Stimulated activated CD8-positive, alpha-beta memory T cell treated with anti-CD3 and anti-CD28 coated beads, Interleukin-4, amount 100 ng/mL, for 24 hours (primary cell): ENCODE data around the gene WNK2.

Source experiments
- DNase-seq: peaks from one replicate; pipeline ENCODE4 v3.0.0-alpha.2; 2020; ENCODE audit warnings: low read depth

Gene WNK2

DNA sequence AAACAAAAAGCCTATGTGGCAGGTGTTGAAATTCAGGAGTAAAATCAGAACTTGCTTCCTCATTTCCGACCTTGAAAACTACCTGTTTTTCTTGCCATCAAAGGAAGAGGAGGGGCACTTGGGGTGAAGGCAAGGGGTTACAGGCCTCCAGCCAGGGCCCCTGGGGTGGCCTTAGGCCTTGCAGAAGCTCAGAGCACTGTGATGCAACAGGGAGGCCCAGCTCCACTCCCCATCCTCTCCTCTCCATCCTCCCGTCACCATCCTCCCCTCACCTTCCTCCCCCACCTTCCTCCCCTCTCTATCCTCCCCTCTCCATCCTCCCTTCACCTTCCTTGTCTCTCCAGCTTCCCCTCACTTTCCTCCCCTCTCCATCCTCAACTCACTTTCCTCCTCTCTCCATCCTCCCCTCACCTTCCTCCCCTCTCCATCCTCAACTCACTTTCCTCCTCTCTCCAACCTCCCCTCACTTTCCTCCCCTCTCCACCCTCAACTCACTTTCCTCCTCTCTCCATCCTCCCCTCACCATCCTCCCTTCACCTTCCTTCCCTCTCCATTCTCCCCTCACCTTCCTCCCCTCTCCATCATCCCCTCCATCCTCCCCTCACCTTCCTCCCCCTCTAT lies 111.6 kb downstream of the WNK2 start:
- no peak for DNase-seq

GRCh38 chr9:93296889-93297480 lies 113.0 kb downstream of the WNK2 start:
- DNase-seq = no peak

GRCh38 chr9:93297659-93298497 lies 113.9 kb downstream of the WNK2 start:
- no peak for DNase-seq

- no peak for DNase-seq
Observed at GRCh38 chr9:93298498-93299417, 114.8 kb downstream of the WNK2 start.

- DNase-seq = no peak
Observed at GRCh38 chr9:93299418-93300174, 115.7 kb downstream of the WNK2 start.

DNA sequence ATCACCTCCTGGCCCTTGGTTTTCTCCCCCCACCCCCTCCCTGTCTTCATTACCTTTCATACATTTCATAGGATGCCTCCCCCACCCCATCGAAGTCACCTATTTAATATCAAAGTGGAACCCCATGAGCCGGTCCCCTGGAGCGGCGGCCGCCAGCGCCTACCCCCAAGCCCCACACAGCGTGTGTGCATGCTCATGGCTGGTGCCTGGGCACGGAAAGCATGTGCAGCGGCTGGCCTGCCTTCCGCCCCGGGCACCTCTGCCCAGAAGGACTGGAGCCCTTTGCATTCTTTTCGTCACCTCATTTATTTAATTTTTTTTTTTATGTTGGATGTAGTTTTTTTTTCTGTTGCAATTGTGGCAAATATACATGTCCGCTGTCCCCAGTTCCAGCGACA lies 116.2 kb downstream of the WNK2 start:
- DNase-seq = no peak

DNA sequence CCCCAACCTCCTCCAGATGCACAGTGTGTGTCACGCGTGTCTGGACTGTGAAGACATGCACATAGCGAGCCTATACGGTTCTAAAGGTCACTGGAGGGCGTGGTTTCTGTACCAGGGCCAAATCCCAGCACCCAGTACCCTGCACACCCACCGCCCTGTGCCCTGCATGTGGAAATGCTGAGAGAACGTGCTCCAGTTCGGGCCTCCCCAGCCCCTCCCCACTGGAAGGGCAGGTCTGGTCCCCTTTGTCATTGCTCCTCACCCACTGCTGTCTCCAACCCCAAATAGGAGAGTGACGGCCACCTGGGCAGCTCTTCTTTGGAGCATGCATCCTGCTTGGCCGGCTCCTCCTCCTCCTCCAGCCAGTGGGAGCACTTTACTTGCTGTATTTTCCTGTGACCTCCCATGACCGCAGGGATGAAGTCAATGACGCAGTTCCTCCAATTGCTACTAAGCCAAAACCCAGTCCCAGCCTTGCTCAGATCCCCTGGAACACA lies 116.7 kb downstream of the WNK2 start:
- DNase-seq = no peak

DNA sequence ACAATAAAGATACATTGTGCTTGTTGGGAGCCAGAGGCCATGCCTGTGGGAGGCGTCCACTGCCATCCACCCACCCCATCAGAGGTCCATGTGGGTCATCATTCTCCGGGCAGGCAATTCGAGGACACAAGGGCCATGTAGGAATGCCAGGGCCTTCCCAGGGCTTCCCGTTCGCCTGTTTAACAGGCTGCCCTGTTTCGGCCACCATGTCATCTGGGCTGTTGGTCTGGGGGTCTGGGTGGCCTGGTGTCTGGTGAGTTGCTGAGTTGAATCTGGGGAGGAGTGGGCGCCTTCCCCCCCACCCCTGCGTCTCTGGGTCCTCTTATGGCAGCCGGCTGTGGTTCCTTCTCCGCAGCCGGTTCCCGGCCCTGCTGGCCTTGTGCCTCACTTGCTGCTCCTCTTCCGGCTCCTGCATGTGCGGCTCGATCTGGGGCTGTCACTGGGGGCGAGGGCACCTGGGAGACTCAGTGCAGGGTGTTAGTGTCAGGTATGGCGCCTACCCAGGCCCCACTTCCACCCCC lies 117.4 kb downstream of the WNK2 start:
- no peak for DNase-seq

- DNase-seq = no peak
Observed at GRCh38 chr9:93301911-93302541, 118.1 kb downstream of the WNK2 start.

DNA sequence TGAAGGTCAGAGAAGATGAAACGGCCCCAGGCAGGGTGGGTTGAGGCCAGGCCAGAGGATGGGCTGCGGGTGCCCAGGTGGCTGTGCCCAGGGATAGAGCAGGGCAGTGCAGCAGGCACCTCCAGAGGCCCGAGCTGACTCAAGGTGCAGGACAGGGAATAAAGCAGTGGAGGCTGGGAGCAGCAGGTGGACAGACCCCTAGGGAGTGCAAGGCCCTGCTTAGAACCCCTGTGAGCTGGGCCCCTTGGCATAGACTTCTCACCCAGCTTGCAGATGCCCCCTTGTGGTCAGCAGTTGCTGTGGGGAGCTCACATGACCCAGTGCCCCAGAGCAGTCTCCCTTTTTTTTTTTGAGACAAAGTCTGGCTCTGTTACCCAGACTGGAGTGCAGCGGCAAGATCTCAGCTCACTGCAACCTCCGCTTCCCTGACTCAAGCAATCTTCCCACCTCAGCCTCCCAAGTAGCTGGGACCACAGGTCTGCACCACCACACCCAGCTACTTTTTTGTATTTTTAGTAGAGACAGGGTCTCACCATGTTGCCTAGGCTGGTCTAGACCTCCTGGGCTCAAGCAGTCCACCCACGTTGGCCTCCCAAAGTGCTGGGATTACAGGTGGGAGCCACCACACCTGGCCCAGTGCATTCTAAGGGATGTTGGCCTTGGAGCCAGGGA lies 118.8 kb downstream of the WNK2 start:
- DNase-seq = peak; percentile 39

GRCh38 chr9:93303258-93303771 lies 119.4 kb downstream of the WNK2 start:
- DNase-seq = no peak

GRCh38 chr9:93303806-93304573 lies 120.1 kb downstream of the WNK2 start:
- DNase-seq = no peak

GRCh38 chr9:93304574-93305496 lies 120.9 kb downstream of the WNK2 start:
- DNase-seq = no peak

DNA sequence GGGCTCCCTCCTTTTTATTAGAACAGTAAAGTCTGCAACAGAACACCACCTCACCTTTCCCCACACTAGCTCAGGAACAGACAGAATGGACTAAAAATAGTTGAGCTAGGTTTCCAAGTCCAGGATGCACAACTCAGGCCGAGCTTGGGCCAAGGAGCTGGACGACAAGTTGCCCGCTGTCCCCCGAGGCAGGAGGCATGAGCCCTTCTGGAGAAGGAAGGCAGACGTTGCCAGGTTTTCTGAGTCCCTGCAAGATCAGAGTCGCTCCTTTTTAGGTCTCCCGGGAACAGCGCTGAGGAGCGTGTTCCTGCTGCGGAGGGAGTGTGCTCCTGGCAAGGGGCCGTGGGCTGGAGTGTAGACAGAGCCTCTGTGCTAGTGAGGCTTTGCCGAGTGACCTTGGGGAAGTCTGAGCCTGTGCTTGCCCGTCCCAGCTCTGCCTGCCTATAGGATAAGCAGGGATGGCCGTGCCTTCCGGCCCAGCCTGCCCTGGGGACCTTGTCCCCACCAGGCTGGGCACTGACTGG lies 121.6 kb downstream of the WNK2 start:
- DNase-seq = no peak

DNA sequence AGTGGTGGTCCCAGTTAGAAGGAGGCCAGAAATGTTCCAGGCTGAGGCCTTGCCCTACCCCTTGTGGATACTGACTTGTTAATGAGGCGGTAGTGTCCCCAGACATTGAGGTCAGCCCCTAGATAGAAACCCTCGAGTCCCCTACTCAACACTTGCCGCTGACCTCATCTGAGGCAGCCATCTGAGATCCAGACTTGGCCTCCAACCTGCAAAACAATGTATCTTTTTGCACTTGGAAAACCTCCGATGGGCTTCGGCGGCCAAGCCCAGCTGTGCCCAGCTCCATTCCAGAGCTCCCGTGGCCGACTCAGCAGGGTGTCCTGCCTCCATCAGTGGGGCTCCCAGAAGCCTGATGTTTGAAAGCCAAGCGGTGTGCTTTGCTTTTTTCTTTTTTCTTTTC lies 122.1 kb downstream of the WNK2 start:
- DNase-seq = no peak

- DNase-seq = no peak
Observed at GRCh38 chr9:93306579-93307091, 122.7 kb downstream of the WNK2 start.

DNA sequence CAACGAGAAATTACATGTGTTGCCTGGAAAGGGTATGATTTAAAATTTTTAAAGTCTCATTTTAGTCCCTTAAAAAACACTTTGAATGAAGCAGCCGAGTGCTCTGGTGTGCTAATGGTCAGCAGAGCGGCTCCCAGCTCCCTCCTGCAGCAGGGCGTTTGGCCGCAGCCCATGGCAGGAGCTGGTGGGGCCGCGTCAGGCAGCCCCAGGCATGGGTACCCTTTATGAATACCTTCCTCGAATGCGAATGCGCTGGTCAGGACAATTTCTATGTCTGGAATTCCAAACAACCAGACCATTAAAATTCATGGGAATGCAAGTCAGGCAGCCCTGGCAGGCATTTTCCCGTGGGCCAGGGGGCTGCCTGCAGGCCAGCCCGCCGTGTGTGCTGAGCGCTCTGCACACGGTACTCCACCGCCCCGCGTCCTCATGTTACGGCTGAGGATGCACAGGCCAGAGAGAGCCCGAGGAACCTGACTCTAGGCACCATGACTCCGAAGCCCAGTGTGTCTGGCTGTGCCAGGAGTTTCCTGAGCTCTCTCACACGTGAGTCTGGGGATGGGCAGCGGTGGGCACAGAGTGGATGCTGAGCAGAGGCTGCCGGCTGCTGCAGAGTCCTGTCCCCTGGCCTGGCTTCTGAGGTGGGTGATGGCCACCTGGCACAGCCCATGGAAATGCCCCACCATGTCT lies 123.7 kb downstream of the WNK2 start:
- DNase-seq = no peak
